ENCODE data around the gene ATXN1. TPM values are rescaled to one million over a fixed set of nuclear protein-coding genes. Genes with fewer than 3 reads are reported as not detected.

ATXN1 gene
- total and polyA plus RNA-seq, 2 of the 13 experiments (the other 11 are each of a cell fraction or from before 2014, with no cell fraction given) = 20.7 to 39.5 TPM

GRCh38 chr6:16648003-16648402 lies 113.3 kb downstream of the ATXN1 start (continued):
- TF ChIP-seq, protein P1, sequence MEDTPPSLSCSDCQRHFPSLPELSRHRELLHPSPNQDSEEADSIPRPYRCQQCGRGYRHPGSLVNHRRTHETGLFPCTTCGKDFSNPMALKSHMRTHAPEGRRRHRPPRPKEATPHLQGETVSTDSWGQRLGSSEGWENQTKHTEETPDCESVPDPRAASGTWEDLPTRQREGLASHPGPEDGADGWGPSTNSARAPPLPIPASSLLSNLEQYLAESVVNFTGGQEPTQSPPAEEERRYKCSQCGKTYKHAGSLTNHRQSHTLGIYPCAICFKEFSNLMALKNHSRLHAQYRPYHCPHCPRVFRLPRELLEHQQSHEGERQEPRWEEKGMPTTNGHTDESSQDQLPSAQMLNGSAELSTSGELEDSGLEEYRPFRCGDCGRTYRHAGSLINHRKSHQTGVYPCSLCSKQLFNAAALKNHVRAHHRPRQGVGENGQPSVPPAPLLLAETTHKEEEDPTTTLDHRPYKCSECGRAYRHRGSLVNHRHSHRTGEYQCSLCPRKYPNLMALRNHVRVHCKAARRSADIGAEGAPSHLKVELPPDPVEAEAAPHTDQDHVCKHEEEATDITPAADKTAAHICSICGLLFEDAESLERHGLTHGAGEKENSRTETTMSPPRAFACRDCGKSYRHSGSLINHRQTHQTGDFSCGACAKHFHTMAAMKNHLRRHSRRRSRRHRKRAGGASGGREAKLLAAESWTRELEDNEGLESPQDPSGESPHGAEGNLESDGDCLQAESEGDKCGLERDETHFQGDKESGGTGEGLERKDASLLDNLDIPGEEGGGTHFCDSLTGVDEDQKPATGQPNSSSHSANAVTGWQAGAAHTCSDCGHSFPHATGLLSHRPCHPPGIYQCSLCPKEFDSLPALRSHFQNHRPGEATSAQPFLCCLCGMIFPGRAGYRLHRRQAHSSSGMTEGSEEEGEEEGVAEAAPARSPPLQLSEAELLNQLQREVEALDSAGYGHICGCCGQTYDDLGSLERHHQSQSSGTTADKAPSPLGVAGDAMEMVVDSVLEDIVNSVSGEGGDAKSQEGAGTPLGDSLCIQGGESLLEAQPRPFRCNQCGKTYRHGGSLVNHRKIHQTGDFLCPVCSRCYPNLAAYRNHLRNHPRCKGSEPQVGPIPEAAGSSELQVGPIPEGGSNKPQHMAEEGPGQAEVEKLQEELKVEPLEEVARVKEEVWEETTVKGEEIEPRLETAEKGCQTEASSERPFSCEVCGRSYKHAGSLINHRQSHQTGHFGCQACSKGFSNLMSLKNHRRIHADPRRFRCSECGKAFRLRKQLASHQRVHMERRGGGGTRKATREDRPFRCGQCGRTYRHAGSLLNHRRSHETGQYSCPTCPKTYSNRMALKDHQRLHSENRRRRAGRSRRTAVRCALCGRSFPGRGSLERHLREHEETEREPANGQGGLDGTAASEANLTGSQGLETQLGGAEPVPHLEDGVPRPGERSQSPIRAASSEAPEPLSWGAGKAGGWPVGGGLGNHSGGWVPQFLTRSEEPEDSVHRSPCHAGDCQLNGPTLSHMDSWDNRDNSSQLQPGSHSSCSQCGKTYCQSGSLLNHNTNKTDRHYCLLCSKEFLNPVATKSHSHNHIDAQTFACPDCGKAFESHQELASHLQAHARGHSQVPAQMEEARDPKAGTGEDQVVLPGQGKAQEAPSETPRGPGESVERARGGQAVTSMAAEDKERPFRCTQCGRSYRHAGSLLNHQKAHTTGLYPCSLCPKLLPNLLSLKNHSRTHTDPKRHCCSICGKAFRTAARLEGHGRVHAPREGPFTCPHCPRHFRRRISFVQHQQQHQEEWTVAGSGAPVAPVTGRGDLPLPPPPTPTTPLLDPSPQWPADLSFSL (CRISPR knock-in tag; IDR thresholded peaks at IDR 0.05) = no peak
- TF ChIP-seq ZNF616 (CRISPR knock-in tag; IDR thresholded peaks at IDR 0.05; ENCODE audit: low read depth) = no peak
- no peak for TF ChIP-seq MAFG (CRISPR knock-in tag; IDR thresholded peaks at IDR 0.05)
- TF ChIP-seq, protein P2, sequence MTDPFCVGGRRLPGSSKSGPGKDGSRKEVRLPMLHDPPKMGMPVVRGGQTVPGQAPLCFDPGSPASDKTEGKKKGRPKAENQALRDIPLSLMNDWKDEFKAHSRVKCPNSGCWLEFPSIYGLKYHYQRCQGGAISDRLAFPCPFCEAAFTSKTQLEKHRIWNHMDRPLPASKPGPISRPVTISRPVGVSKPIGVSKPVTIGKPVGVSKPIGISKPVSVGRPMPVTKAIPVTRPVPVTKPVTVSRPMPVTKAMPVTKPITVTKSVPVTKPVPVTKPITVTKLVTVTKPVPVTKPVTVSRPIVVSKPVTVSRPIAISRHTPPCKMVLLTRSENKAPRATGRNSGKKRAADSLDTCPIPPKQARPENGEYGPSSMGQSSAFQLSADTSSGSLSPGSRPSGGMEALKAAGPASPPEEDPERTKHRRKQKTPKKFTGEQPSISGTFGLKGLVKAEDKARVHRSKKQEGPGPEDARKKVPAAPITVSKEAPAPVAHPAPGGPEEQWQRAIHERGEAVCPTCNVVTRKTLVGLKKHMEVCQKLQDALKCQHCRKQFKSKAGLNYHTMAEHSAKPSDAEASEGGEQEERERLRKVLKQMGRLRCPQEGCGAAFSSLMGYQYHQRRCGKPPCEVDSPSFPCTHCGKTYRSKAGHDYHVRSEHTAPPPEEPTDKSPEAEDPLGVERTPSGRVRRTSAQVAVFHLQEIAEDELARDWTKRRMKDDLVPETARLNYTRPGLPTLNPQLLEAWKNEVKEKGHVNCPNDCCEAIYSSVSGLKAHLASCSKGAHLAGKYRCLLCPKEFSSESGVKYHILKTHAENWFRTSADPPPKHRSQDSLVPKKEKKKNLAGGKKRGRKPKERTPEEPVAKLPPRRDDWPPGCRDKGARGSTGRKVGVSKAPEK (CRISPR knock-in tag; IDR thresholded peaks at IDR 0.05; ENCODE audit: borderline replicate concordance) = no peak
